ENCODE data around the gene LRRC23. TPM values are rescaled to one million over a fixed set of nuclear protein-coding genes. Genes with fewer than 3 reads are reported as not detected.
A peak's percentile ranks its signal among the peaks of the same experiment; 100 is the strongest.

The LRRC23 gene
- total RNA-seq, 3 donors from 2014 or later (not counting 1 experiment from before 2014, with no cell fraction given), result 8.1 to 16.8 (median 9.8) TPM

- TF ChIP-seq CTCF (IDR thresholded peaks at IDR 0.05), result no peak
- DNase-seq (peak; percentile 65 to 95), ATAC-seq (peak; percentile 62 to 72 (median 63))
- peaks cover 59% of the 10 kb centered on the region for H3K4me1 ChIP-seq (ENCODE audit: control insufficient read depth, insufficient read depth, low read length)
- Mint-ChIP-seq H3K27ac (peak overlapping the region; percentile 98 to 99), H3K36me3 (no peaks in the 10 kb centered on the region), H3K4me3 (peak overlapping the region; percentile 82), H3K9me3 (no peaks in the 10 kb centered on the region), H3K27me3 (ENCODE audit: low read depth in 2 of 2) (no peaks in the 10 kb centered on the region), H3K4me1 (peaks cover 48 to 64% of the 10 kb centered on the region in 2 donors)
- intact Hi-C loops (cut with micrococcal nuclease), result loop anchor here (1.0 kb wide), 2 partner anchors 27 to 71 kb away; partner anchors contain the start of genes EMG1 and PHB2
- H3K4me3 ChIP-seq (ENCODE audit: low read length), result no peak overlapping the region
- no peaks in the 10 kb centered on the region for H3K9me3 ChIP-seq (ENCODE audit: control insufficient read depth, insufficient read depth, low read length)
- H3K27ac ChIP-seq (ENCODE audit: low read length), result peak overlapping the region; percentile 99
- WGBS (ENCODE audit: insufficient coverage), result 1% methylated on average over 12 of the region's 13 CpGs
- H3K27me3 ChIP-seq (ENCODE audit: control insufficient read depth, insufficient read depth, low read length), result no peaks in the 10 kb centered on the region
- H3K36me3 ChIP-seq (ENCODE audit: control insufficient read depth, insufficient read depth, low read length), result no peaks in the 10 kb centered on the region
Measured at GRCh38 chr12:6943389-6943721, 38.7 kb downstream of the LRRC23 start.

- Mint-ChIP-seq H3K36me3 (no peaks in the 10 kb centered on the region), H3K4me1 (peaks cover 53 to 68% of the 10 kb centered on the region in 2 donors), H3K27ac (peak within 1 kb of the TSS; percentile 98 to 99), H3K27me3 (ENCODE audit: low read depth in 2 of 2) (no peaks in the 10 kb centered on the region), H3K4me3 (peak within 1 kb of the TSS; percentile 82), H3K9me3 (no peaks in the 10 kb centered on the region)
- peak within 1 kb of the TSS; percentile 91 for H3K4me3 ChIP-seq (ENCODE audit: low read length)
- no peaks in the 10 kb centered on the region for H3K27me3 ChIP-seq (ENCODE audit: control insufficient read depth, insufficient read depth, low read length)
- H3K4me1 ChIP-seq (ENCODE audit: control insufficient read depth, insufficient read depth, low read length), result peaks cover 59% of the 10 kb centered on the region
- TF ChIP-seq CTCF (IDR thresholded peaks at IDR 0.05), result no peak
- intact Hi-C loops (cut with micrococcal nuclease), result loop anchor here (1.0 to 2.0 kb wide), 5 partner anchors 15 to 72 kb away; partner anchors contain the start of genes EMG1 and PHB2
- DNase-seq, result peak; percentile 68 to 91
- H3K36me3 ChIP-seq (ENCODE audit: control insufficient read depth, insufficient read depth, low read length), result no peaks in the 10 kb centered on the region
- no peaks in the 10 kb centered on the region for H3K9me3 ChIP-seq (ENCODE audit: control insufficient read depth, insufficient read depth, low read length)
- H3K27ac ChIP-seq (ENCODE audit: low read length), result peak within 1 kb of the TSS; percentile 99
- WGBS (ENCODE audit: insufficient coverage), result under 1% methylated on average over 31 of the region's 31 CpGs
- peak; percentile 63 to 82 (median 70) for ATAC-seq
Measured at GRCh38 chr12:6943722-6944380, 39.2 kb downstream of the LRRC23 start, which contains the start of the genes C12orf57 and RNU7-1. TSS of gene C12orf57 (plus strand) at chr12:6944022. CDS start at chr12:6944122, 100 bp downstream. TSS of gene RNU7-1 (plus strand) at chr12:6943816.

GRCh38 chr12:6944381-6945186 is 40.0 kb downstream of the LRRC23 start:
- Histone ChIP-seq H3K27me3 (ENCODE audit: control insufficient read depth, insufficient read depth, low read length) (no peaks in the 10 kb centered on the region), H3K9me3 (ENCODE audit: control insufficient read depth, insufficient read depth, low read length) (no peaks in the 10 kb centered on the region), H3K27ac (ENCODE audit: low read length) (peak overlapping the region; percentile 99), H3K36me3 (ENCODE audit: control insufficient read depth, insufficient read depth, low read length) (no peaks in the 10 kb centered on the region), H3K4me3 (ENCODE audit: low read length) (peak overlapping the region; percentile 91), H3K4me1 (ENCODE audit: control insufficient read depth, insufficient read depth, low read length) (peaks cover 66% of the 10 kb centered on the region)
- no peaks in the 10 kb centered on the region for H3K36me3 Mint-ChIP-seq
- WGBS (ENCODE audit: insufficient coverage), result under 1% methylated on average over 41 of the region's 48 CpGs
- peaks cover 61 to 69% of the 10 kb centered on the region in 2 donors for H3K4me1 Mint-ChIP-seq
- ATAC-seq (peak; percentile 51 to 73 (median 53)), DNase-seq (peak; percentile 83 to 94)
- no peaks in the 10 kb centered on the region for H3K27me3 Mint-ChIP-seq (ENCODE audit: low read depth in 2 of 2)
- peak overlapping the region; percentile 82 for H3K4me3 Mint-ChIP-seq
- H3K27ac Mint-ChIP-seq, result peak overlapping the region; percentile 98 to 99
- peak; percentile 90 for TF ChIP-seq CTCF (IDR thresholded peaks at IDR 0.05)
- no peaks in the 10 kb centered on the region for H3K9me3 Mint-ChIP-seq
- intact Hi-C loops (cut with micrococcal nuclease), result loop anchor here (1.0 to 2.0 kb wide), 3 partner anchors 15 to 21 kb away; no protein-coding TSS in a partner anchor
